OCI-LY7 (cell line): Measurements from ENCODE around the gene USP35.

ENCODE experiments used
- CTCF ChIP-seq: fragments of 200-600 bp; sonication (generic); conservative IDR thresholded peaks from 2 replicates; pipeline ENCODE4 v1.5.1; 2014; ENCODE audit warnings: mild to moderate bottlenecking, antibody characterized with exemption, low read length, moderate library complexity, mixed read lengths
- EZH2phosphoT487 ChIP-seq: fragments of 200-600 bp; sonication (generic); IDR thresholded peaks from 2 replicates; pipeline ENCODE4 v1.6.1; 2018; ENCODE audit warnings: low read depth, borderline replicate concordance, mild to moderate bottlenecking, mixed run types, antibody characterized with exemption, low read length, moderate library complexity, mixed read lengths

GRCh38 chr11:78224906-78225420, 36.2 kb downstream of the USP35 start:
- TF ChIP-seq CTCF (no peak), EZH2phosphoT487 (no peak)
